Upper lobe of right lung (tissue), 1 donor: ENCODE results near the gene SIPA1L3. TPM values are rescaled to one million over a fixed set of nuclear protein-coding genes. Genes with fewer than 3 reads are reported as not detected.
A peak's percentile ranks its signal among the peaks of the same experiment; 100 is the strongest.

Experiments used
- ATAC-seq: fragments of 200-7000 bp; cut with Tn5 transposase; one replicate; pipeline ENCODE4 v1.9.1; 2020; ENCODE audit warnings: mild to moderate bottlenecking, moderate library complexity
- DNase-seq: peaks from one replicate; pipeline ENCODE4 v3.0.0-alpha.2; 2020
- H3K27ac ChIP-seq: fragments of 200-600 bp; one replicate; pipeline ENCODE4 v1.8.0; 2022
- H3K27me3 ChIP-seq: fragments of 200-600 bp; one replicate; pipeline ENCODE4 v1.8.0; 2022; ENCODE audit warnings: mild to moderate bottlenecking
- H3K36me3 ChIP-seq: fragments of 200-600 bp; one replicate; pipeline ENCODE4 v1.8.0; 2022
- H3K4me1 ChIP-seq: fragments of 200-600 bp; one replicate; pipeline ENCODE4 v1.8.0; 2022
- H3K4me3 ChIP-seq: fragments of 200-600 bp; one replicate; pipeline ENCODE4 v1.8.0; 2022; ENCODE audit warnings: mild to moderate bottlenecking
- H3K9me3 ChIP-seq: fragments of 200-600 bp; one replicate; pipeline ENCODE4 v1.8.0; 2022
- CTCF ChIP-seq: fragments of 200-600 bp; IDR thresholded peaks from one replicate; pipeline ENCODE4 v1.8.0; 2022; ENCODE audit warnings: antibody characterized with exemption
- intact Hi-C: fragments of 100-400 bp; cut with DNase I; formaldehyde crosslinking; loops from one replicate; pipeline ENCODE4 v1.11.0; 2022
- total RNA-seq: library from RNA; stranded (reverse); fragmentation: NEBNext Ultra II Directional; extraction: Animal tissue kit (Norgen Biotek cat#: 25700); gene quantifications from one replicate; pipeline ENCODE4 v1.2.1, GENCODE V29; 2021
- donor health status: DM: no; HTN: yes; CAD: no; lungs with severe emphysema.

Gene SIPA1L3
- total RNA-seq, 1 donor from 2014 or later: 66.3 TPM

- no peak for ATAC-seq
- intact Hi-C loops: no loop called here
- H3K4me1 ChIP-seq: no peaks in the 10 kb centered on the region
Observed at GRCh38 chr19:37957176-37957575, 50.2 kb downstream of the SIPA1L3 start.

GRCh38 chr19:37959665-37960114 lies 52.7 kb downstream of the SIPA1L3 start:
- Histone ChIP-seq H3K9me3 (no peaks in the 10 kb centered on the region), H3K27ac (no peak overlapping the region), H3K36me3 (no peaks in the 10 kb centered on the region), H3K4me3 (no peak overlapping the region), H3K27me3 (no peaks in the 10 kb centered on the region), H3K4me1 (peaks cover 10% of the 10 kb centered on the region)
- no peak for DNase-seq
- no peak for ATAC-seq
- intact Hi-C loops: no loop called here
- no peak for TF ChIP-seq CTCF

More at GRCh38 chr19:37957176-37957575, 50.2 kb downstream of the SIPA1L3 start:
- Histone ChIP-seq H3K9me3 (no peaks in the 10 kb centered on the region), H3K27ac (no peak overlapping the region), H3K36me3 (no peaks in the 10 kb centered on the region), H3K4me3 (no peak overlapping the region), H3K27me3 (no peaks in the 10 kb centered on the region)
- DNase-seq: no peak
- no peak for TF ChIP-seq CTCF

GRCh38 chr19:37961198-37961597 lies 54.2 kb downstream of the SIPA1L3 start:
- intact Hi-C loops: no loop called here
- Histone ChIP-seq H3K36me3 (no peaks in the 10 kb centered on the region), H3K4me1 (peaks cover 10% of the 10 kb centered on the region), H3K27ac (no peak overlapping the region), H3K27me3 (no peaks in the 10 kb centered on the region), H3K9me3 (no peaks in the 10 kb centered on the region), H3K4me3 (no peak overlapping the region)
- DNase-seq (no peak), ATAC-seq (no peak)
- no peak for TF ChIP-seq CTCF

- no peak for TF ChIP-seq CTCF
- no peak overlapping the region for H3K27ac ChIP-seq
- no peaks in the 10 kb centered on the region for H3K36me3 ChIP-seq
- DNase-seq (peak; percentile 44), ATAC-seq (peak; percentile 14)
- H3K4me3 ChIP-seq: no peak overlapping the region
- H3K27me3 ChIP-seq: no peaks in the 10 kb centered on the region
- no peaks in the 10 kb centered on the region for H3K9me3 ChIP-seq
- intact Hi-C loops: no loop called here
- H3K4me1 ChIP-seq: peaks cover 10% of the 10 kb centered on the region
Observed at GRCh38 chr19:37963190-37963936, 56.4 kb downstream of the SIPA1L3 start.

- DNase-seq (no peak), ATAC-seq (no peak)
- Histone ChIP-seq H3K36me3 (no peaks in the 10 kb centered on the region), H3K27ac (no peak overlapping the region), H3K9me3 (no peaks in the 10 kb centered on the region), H3K27me3 (no peaks in the 10 kb centered on the region), H3K4me3 (no peak overlapping the region), H3K4me1 (peaks cover 10% of the 10 kb centered on the region)
- TF ChIP-seq CTCF: no peak
- intact Hi-C loops: no loop called here
Observed at GRCh38 chr19:37964109-37964508, 57.1 kb downstream of the SIPA1L3 start.
